ENCODE results near the gene ZNF385B.

The ZNF385B gene

DNA sequence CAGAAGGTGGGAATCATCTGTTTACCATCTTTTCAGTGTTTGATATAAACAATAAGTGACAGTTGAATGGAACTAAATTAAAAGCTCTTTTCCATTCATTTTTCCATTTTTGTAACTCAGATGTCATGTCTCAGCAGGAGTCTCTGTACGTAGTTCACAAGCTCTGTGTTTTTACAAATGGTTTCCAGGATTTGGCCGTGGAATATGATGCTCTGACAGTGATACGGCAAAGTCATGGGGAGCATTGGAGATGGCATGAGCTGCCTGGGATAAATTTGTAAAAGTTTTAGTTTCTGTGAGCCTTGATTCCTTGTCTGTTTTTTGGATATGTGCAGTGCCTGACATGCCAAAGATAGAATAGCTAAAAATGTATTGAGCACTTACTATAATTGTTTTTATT is 428.7 kb downstream of the ZNF385B start:
- no peak for DNase-seq

- DNase-seq: no peak
Measured at GRCh38 chr2:179429597-179429996, 431.8 kb downstream of the ZNF385B start.

GRCh38 chr2:179429060-179429471 is 432.3 kb downstream of the ZNF385B start:
- DNase-seq: no peak

- no peak for DNase-seq
Measured at GRCh38 chr2:179428649-179429048, 432.8 kb downstream of the ZNF385B start.

- DNase-seq: no peak
Measured at GRCh38 chr2:179427065-179427464, 434.3 kb downstream of the ZNF385B start.

GRCh38 chr2:179424571-179424970 is 436.8 kb downstream of the ZNF385B start:
- no peak for DNase-seq

DNA sequence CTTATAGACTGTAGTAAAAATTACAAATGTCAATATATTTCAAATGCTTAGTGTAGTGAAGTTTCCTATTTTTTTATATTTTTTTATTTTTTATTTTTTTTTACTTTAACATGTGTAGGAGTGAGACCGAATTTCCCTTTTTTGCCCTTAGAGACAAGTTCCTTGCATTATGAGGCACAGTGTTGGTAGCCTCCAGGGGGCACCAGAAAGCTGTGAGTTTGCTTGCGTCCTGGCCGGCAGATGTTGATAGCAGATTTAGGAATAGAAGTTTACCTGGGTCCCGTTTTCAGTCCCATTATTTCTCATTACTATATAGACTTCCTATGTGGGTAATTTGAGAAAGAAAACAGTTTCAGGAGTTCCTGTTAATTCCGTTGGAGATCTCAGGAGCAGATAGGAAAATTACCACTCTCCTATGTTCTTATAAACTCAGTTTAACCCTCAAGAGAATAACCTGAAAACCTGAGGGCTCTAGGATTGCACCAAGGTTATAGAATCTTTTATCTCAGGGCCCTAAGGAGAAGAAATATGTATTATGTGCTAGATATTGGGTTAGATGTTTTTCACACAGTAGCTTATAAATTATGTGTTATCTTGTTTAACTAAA is 439.3 kb downstream of the ZNF385B start:
- peak; percentile 62 for DNase-seq

GRCh38 chr2:179417436-179417949 is 443.9 kb downstream of the ZNF385B start:
- no peak for DNase-seq

DNA sequence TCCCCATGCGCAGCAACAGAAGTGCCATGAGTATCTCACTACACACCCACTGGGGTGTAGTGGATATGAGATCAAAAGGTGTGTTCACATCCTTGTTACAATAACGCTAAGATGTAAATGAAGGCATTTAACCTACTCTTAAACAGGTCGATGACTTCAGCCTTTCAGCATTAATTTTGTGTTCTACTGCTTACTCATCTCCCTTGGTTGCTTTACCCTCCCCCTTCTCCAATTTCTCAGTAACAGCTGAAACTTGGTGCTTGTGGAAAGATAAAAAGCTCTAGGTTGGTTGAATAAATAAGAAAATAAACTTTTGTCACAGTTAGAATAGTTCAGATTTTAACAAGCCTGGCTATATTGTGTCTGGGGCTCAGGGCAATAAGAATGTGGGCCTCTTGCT is 449.3 kb downstream of the ZNF385B start:
- peak; percentile 34 for DNase-seq

- DNase-seq: peak; percentile 53
Measured at GRCh38 chr2:179410552-179411356, 450.7 kb downstream of the ZNF385B start.

GRCh38 chr2:179403624-179404023 is 457.8 kb downstream of the ZNF385B start:
- DNase-seq: no peak

- DNase-seq: peak; percentile 31
Measured at GRCh38 chr2:179393481-179393880, 467.9 kb downstream of the ZNF385B start.

Data from fibroblast of skin of right quadriceps (primary cell).